Left ventricle myocardium superior (tissue), 1 donor: ENCODE data around the gene GPC6. TPM values are rescaled to one million over a fixed set of nuclear protein-coding genes. Genes with fewer than 3 reads are reported as not detected.

ENCODE experiments used
- ATAC-seq: fragments of 200-7000 bp; cut with Tn5 transposase; one replicate; pipeline ENCODE4 v1.9.1; 2020; ENCODE audit warnings: mild to moderate bottlenecking, moderate library complexity
- DNase-seq: peaks from one replicate; pipeline ENCODE4 v3.0.0-alpha.2; 2020
- intact Hi-C: fragments of 100-400 bp; cut with micrococcal nuclease; formaldehyde crosslinking; loops from one replicate; pipeline ENCODE4 v1.11.0; 2022
- total RNA-seq: library from RNA; stranded (reverse); fragmentation: NEBNext Ultra II Directional; extraction: Animal tissue kit (Norgen Biotek cat#: 25700); gene quantifications from one replicate; pipeline ENCODE4 v1.2.1, GENCODE V29; 2021
- donor health status: DM: no; HTN: yes; CAD: no; lungs with severe emphysema.

GPC6 gene
- total RNA-seq, 1 donor from 2014 or later, result 1.6 TPM

DNA sequence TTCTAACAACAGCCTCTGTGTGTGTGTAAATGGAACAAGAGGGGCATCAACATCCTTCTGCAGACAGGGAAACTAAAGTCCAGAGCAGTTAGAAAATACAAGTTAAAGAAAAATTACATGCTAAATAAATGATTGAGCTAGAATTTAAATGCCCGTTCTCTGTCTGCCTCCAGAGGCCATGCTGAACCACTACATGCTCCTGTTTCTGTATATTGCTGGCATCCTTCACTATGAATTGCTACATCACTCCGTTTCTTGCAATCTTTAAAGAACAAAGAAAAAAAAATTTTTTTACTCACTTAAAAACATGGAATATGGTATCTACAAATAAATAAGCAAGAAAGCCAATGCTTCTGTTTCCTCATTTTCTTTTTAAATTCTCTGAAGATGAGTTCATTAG, 1205.0 kb downstream of the GPC6 start:
- DNase-seq, result no peak
- no peak for ATAC-seq
- intact Hi-C loops, result no loop called here

DNA sequence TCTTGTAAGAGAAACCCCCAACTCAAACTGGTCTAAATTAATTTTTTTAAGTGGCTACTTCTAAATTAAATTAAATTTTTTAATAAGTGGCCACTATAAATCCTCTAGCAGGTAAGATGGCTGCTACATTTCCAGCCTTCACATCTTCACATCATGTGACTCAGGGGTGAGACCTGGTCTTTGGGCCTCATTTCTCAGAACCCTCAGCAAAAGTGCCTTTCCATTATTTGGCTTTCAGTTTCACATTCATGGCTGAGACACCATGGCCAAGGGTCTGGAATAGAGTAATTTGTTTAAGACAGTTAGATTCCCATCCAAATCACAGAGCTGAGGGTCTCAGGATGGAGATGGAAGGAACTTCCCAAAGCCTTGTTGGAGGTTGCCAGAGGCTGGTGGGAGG, 1205.4 kb downstream of the GPC6 start:
- no peak for DNase-seq
- intact Hi-C loops, result no loop called here

DNA sequence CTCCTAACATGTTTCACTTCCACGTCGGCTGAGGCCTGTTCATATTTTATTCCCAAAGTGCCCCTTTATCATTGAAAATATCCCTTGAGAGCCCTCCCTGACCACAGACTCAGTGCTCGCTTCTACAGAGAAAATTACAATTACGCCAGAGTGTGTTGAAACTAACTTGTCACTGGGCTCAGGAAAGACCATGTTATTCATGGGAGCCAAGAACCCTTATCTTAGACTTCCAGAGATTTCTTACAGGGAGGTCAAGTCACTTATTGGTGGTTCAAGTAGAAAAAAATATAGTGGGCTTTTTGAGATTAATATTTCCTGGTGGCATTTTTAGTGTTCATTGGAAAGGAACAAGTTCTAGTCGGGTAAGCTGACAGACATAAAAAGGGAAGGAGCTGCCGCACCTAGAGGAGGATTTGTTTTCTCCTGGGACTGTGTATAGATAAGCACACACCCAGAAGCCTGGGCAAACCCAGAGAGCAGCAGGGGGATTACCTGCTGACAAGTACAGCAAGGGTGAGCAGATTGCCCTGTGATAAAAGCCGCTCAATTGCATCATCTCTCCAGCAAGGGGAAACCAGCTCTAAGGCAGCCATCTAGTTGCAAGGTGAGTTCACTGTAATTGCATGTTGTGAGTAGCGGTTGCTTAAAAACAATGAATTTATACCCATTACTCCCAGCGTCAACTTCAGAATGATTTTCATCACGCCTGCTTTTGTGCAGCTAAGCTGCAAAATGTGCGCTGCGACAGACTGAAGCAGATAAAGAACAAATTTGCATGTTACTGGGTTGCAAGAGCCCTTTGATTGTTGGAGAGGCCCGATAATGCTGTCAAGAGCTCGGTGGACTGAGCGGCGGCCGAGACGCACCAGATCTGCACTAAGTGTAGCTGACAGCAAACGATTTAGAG, 1206.7 kb downstream of the GPC6 start:
- intact Hi-C loops, result no loop called here
- ATAC-seq (peak; percentile 92), DNase-seq (peak; percentile 43)

More for the DNA sequence above, 1205.4 kb downstream of the GPC6 start:
- no peak for ATAC-seq

DNA sequence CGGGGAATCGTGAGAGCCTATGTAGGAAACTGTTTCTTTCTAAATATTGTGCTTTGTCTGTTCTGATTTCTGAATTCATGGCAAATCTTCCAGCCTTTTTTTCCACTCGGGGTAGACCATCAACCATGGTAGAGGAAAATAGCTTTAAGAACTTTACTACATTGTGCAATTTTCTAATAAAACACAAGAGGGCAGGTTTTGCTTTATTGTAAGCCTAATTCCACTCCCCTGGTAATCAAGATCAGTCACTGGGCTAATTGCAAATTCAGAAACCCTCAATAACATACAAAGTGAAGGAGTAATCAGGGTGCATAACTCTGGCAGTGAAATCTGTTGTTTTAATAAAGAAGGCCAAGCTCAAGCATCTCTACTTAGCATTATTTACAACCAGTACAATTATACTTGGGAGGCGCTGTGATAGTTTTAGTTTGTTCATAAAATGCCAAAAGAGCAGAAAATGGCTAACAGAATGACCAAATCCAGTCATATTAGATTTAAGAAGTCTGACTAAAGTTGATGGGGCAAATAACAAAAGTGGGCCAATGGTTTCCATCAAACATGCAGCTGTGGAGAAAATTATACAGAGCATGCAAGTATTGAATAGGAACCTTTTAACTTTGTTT, 1209.1 kb downstream of the GPC6 start:
- intact Hi-C loops, result loop anchor here (5.0 kb wide), 1 partner anchor 182 kb away; no protein-coding TSS in a partner anchor
- no peak for DNase-seq
- peak; percentile 65 for ATAC-seq

DNA sequence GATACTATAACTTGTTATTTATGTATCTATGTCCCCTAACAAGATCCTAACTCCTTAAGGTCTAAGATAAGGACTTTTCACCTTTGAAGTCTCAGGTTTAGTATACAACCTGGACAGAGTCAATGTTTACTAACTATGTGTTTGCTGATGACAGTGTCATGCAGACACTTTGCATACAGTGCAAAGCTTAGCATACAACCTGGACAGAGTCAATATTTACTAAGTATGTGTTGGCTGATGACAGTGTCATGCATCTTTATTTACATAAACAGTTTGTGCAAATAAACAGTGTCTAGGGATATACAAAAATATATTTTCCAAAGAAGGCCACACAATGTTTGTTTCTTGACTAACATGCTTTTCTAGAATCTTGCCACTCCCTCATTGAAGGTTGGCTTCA, 1218.2 kb downstream of the GPC6 start:
- intact Hi-C loops, result no loop called here
- no peak for DNase-seq
- ATAC-seq, result no peak

DNA sequence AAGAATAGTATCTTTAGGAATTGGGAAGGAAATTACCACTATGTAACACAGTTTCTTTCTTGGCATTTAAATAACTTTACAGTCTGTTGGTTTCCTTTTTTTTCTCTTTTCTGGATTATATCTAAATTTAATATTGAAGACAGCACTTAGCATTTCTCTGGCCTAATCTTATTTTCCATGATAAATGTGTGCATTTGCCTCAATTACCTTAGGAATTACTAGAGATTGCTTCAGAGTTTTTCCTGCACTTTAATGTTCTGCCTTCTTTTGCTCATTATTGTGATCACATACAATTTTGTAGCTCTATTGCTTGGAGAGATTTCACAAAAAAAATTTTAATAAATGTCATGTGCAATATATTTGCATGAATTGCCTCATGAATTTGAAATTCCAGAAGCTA, 1227.7 kb downstream of the GPC6 start:
- DNase-seq, result no peak
- ATAC-seq, result no peak
- intact Hi-C loops, result no loop called here

DNA sequence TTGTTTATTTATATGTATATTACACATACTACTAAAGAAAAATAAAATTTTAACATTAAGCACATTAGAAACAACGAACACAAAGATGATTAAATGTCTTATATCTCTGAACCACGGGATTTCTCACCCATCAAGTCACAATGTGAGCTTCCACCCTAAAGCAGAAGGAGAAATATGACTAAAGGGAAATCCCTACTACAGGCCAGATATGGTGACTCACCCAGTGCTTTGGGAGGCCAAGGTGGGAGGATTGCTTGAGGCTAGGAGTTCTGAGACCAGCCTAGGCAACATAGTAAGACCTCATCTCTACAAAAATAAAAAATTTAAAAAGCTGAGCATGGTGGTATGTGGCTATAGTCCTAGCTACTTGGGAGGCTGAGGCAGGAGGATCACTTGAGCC, 1228.3 kb downstream of the GPC6 start:
- no peak for DNase-seq
- no peak for ATAC-seq
- intact Hi-C loops, result no loop called here

DNA sequence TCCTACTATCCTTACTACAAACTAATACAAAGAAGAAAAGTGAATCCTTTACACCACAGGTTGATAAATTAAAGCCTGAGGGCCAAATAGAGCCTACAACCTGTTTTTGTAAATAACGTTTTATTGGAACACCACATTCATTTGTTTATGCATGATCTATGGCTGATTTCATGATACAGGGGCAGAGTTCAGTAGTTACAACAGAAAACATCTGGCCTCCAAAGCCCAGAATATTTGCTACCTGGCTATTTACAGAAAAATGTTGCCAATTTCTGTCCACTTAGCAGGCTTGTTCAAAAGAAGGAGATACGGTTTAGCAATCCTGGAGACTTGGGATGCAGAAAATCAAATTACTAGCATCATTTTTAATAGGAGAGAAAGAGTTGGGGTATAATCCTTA, 1228.8 kb downstream of the GPC6 start:
- intact Hi-C loops, result no loop called here
- DNase-seq, result no peak
- ATAC-seq, result no peak
